Spleen (tissue), 7 donors: ENCODE results near the gene IFI27L2.

Source experiments
- CTCF ChIP-seq, 11 experiments: fragments of 200-600 bp in 7 of 11; fragments of 450-650 bp in 4 of 11; sonication (generic) in 4 of 11; IDR thresholded peaks in 8 of 11; conservative IDR thresholded peaks in 3 of 11; 1 replicate in 7 of 11; 2 replicates in 4 of 11; pipeline versions ENCODE4 v1.4.0 to v1.8.0; 2016 to 2021; ENCODE audit warnings: antibody characterized with exemption in 11 of 11, inconsistent platforms in 4 of 11, mild to moderate bottlenecking in 1 of 11
- POLR2A ChIP-seq, 3 donors: fragments of 450-650 bp; IDR thresholded peaks; one replicate each; pipeline ENCODE4 v1.5.1; 2017; ENCODE audit warnings: antibody characterized with exemption in 3 of 3, mild to moderate bottlenecking in 1 of 3
- POLR2AphosphoS5 ChIP-seq, 3 donors: sonication (generic); formaldehyde crosslinking; IDR thresholded peaks; one replicate each; pipeline ENCODE4 v1.5.1; 2017; ENCODE audit warnings: antibody characterized with exemption in 3 of 3
- donor health status: DM: no; HTN: no; CAD: no; lungs with moderate emphysema.
- donor health status: DM: no; HTN: no; CAD: no.
- donor health status: DM: no; HTN: no; CAD: no.

- TF ChIP-seq CTCF (IDR thresholded peaks at IDR 0.05 in 8 of 11, conservative IDR thresholded peaks at IDR 0.05 in 3 of 11) (no peak), POLR2A (IDR thresholded peaks at IDR 0.05) (no peak), POLR2AphosphoS5 (IDR thresholded peaks at IDR 0.05) (no peak)
Measured at GRCh38 chr14:94088516-94088915, 40.9 kb downstream of the IFI27L2 start.
